Measurements from ENCODE around the gene PFN4. TPM values are rescaled to one million over a fixed set of nuclear protein-coding genes. Genes with fewer than 3 reads are reported as not detected.
"Not testable (repeated sequence)": the region's sequence is repeated elsewhere in the genome, so short reads cannot be mapped to it uniquely, and the experiment has no call there.

The PFN4 gene, protein sequence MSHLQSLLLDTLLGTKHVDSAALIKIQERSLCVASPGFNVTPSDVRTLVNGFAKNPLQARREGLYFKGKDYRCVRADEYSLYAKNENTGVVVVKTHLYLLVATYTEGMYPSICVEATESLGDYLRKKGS
- total RNA-seq, result 1.2 TPM

DNA sequence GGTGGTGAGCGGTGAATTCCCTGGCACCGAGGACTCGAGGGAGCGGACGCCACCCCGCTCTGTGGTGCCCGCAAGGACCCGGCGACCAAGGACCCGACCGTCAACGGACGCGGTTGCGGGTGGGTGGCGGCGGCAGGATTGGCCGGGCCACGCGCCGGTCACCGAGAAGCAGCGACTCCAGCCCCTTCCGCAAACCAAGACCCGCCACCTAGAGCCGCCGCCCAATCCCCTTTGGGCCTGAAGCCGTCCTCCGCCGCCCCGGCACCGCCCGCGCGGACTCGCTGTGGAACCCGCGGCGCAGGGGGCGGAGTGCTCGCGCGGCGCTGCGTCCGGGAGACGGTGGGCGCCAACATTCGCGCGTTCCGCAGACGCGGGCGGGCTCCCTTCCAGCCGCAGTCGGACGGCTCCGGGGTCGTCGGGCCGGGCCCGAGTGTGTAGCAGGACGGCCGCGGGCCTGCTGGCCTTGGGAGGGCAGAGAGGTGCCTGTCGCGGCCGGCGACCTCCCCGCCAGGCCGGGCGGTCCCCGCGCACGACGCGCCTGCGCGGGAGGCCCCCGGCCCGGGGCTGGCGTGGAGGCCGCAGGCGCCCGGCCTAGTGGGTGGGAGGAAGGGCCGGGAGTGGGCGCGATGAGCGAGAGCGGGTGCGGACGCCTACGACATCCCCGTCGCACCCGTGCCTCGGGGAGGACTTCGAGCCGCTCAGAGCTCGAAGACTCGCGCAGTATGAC lies at the start of gene PFN4, which contains the start of gene FAM228B:
PFN4 (minus strand) TSS at position 140 of the 727 bp plus-strand sequence. CDS start 799 bp downstream, outside the sequence.
FAM228B (plus strand) TSS at position 275 of the 727 bp plus-strand sequence. CDS start 893 bp downstream, outside the sequence.
- peak; percentile 90 for DNase-seq (ENCODE audit: low spot score)

DNA sequence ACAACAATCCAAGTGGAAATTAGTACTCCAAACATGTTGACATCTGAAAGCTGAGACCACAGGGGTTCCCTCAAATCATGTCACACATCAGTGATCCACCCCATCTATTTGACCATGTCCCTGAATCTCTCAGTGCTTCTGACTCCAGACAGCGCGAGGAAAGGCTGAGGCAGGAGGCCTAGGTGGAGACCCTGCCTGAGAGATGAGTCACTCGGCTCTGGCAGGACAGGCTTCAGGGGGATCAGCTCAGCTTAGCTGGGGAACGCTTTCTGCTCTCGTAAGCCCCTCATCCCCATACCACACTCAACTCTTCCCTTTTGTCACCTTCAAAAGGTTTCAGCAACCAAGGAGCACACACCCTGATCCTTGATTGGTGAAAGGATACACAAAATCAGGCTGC lies 45.9 kb upstream of the PFN4 start:
- no peak for DNase-seq (ENCODE audit: low spot score)

- no peak for DNase-seq (ENCODE audit: low spot score)
Observed at GRCh38 chr2:24164416-24164973, 41.4 kb upstream of the PFN4 start.

GRCh38 chr2:24163601-24164000 lies 40.5 kb upstream of the PFN4 start:
- no peak for DNase-seq (ENCODE audit: low spot score)

DNA sequence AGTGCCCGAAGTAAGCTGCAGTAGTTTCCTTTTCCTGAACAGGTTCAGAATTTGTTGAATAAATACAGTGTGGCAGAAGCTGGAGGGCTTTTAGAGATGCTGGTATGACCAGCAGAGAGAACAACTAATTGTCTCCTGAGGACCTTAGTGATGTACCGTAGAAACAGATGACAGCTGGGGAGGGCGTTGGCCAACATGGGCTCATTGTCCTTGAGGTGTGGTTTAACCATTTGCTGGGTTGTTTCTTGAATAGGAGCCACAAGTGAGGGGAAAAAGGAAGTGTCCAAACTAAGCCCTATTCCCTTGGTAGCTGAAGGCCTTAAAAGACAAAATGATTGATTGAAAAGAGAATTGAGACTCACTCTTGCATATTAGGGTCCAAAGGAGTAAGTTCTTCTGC lies 40.1 kb upstream of the PFN4 start:
- no peak for DNase-seq (ENCODE audit: low spot score)

DNA sequence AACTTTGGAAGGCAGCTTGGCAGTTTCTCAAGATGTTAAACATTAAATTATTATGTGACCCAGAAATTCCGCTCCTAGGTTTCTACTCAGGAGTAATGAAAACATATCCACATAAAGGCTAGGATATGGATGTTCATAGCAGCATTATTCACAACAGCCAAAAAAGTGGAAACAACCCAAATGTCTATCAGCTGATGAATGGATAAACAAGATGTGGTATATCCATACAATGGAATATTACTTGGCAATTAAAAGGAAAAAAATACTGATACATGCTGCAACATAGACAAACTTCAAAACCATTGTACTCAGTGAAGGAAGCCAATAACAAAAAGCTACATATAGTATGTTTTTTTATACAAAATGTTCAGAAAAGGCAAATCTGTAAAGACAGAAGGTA lies 39.4 kb upstream of the PFN4 start:
- no peak for DNase-seq (ENCODE audit: low spot score)

DNA sequence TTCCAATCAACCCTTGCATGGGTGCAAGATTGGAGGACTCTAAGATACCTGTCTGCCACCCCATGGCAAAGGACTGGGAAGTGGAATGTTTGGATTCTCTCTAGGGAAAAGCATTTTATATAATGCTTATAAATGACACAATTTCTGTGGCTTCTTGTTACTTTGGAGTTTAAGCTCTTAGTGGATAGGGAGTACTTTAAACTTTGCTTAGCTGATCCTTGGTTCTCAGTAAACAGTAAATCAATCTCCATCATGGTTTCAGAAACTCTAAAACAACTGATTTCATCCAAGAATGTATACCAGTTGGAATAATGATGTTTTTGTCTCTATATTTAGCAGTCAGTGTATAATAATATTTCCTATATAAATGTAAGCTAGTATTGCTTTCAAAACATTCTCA lies 37.6 kb upstream of the PFN4 start:
- no peak for DNase-seq (ENCODE audit: low spot score)

GRCh38 chr2:24159708-24160107 lies 36.6 kb upstream of the PFN4 start:
- DNase-seq (ENCODE audit: low spot score), result no peak

DNA sequence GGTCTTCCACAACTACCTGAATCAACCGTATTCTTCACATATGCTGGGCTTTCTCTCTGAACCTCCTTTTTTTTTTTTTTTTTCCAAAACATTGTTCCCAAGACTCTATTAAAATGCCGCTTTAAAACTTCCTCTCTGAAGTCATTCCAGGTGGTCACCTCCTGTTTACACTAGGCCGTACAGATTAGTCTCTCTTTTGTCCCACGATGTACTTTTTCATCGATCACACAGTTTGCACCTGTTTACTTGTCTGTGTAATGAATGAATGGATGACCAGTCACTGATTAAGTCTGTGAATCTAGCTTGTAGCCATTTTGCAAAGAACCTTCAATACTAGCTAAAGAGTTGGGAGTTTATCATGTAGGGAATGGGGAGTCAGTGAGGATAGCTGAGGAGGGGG lies 35.0 kb upstream of the PFN4 start:
- DNase-seq (ENCODE audit: low spot score), result no peak

DNA sequence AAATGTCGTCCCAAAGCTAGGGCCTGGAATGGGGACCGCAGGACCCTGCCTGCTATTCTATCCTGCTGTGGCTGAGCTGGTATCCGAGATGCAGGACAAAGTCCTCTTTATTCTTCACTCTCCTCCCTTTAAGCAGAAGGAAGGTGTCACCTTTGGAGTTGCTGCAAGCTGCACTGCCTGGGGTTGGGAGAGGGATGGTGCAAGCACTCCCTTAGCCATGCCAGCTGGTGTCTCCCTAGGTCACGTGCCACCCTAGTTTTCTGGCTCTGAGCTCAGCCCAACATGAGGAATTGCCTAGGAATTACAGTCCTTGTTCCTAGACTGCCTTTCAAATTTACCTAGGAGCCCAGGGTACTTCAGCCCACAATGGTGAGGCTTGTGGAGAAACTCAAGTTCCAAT lies 30.3 kb upstream of the PFN4 start:
- no peak for DNase-seq (ENCODE audit: low spot score)

GRCh38 chr2:24152413-24153197 lies 29.5 kb upstream of the PFN4 start:
- DNase-seq (ENCODE audit: low spot score), result no peak

GRCh38 chr2:24147364-24147763 lies 24.2 kb upstream of the PFN4 start:
- no peak for DNase-seq (ENCODE audit: low spot score)

DNA sequence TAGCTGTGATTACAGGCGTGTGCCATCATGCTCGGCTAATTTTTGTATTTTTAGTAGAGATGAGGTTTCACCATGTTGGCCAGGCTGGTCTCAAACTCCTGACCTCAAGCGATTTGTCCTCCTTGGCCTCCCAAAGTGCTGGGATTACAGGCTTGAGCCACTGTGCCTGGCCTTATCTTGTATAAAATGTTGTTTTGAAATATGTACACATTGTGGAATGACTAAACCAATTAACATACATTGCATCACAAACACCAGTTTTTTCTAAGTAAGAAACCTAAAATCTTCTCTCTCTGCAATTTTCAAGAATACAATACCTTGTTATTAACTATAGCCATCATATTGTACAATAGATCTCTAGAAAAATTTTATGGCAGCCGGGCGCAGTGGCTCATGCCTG lies 17.2 kb upstream of the PFN4 start:
- DNase-seq (ENCODE audit: low spot score), result not testable (repeated sequence)

GRCh38 chr2:24132543-24132942 lies 9.4 kb upstream of the PFN4 start:
- DNase-seq (ENCODE audit: low spot score), result no peak

GRCh38 chr2:24125956-24126355 lies 2.8 kb upstream of the PFN4 start:
- DNase-seq (ENCODE audit: low spot score), result no peak

DNA sequence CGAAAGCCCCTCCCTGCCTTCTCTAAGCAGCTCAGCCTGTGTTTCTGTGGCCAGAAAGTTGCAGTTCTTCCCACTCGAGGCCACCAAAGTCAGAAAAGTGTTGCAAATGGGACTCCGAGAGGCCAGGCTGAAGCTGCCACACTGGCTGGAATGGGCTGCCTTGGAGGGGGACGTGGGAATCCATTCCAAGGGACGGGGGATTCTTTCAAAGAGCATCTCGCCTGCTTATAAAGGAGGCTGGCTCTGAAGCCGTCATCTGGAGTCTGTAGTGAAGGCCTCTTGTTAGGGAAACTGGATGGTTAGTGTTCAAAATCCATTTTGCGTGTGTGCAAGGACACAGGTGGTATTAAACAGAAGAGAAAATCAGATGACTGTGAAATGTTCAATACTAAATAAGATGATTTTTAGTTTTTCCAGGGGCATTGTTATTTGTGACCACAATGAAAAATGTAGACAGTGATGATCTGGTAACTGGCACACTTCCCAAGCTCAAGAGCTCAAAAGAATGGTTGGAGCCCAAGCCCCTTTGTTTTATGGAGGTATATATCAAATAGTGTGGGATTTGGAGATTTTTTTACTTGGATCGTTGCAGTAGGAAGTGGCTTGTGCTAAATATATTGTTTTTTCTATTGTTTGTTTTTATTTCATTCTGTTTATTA lies 917 bp upstream of the PFN4 start:
- no peak for DNase-seq (ENCODE audit: low spot score)

GRCh38 chr2:24122366-24123194 lies 554 bp downstream of the PFN4 start:
- no peak for DNase-seq (ENCODE audit: low spot score)

DNA sequence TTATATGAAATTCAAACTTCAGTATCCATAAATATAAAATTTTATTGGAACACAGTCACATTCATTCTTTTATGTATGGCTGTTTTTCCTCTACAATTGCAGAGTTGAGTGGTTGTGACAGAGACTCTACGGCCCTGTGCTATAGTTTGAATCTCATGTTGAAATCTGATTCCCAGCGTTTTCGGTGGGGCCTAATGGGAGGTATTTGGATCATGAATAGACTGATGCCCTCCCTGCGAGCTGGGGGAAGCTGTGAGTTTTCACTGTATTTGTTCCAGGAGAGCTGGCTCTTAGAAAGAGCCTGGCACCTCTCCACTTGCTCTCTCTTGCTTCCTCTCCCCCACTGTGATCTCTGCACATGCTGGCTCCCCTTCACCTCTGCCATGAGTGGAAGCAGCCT lies 1.7 kb downstream of the PFN4 start:
- DNase-seq (ENCODE audit: low spot score), result no peak

- no peak for DNase-seq (ENCODE audit: low spot score)
Observed at GRCh38 chr2:24121066-24121465, 2.1 kb downstream of the PFN4 start.

DNA sequence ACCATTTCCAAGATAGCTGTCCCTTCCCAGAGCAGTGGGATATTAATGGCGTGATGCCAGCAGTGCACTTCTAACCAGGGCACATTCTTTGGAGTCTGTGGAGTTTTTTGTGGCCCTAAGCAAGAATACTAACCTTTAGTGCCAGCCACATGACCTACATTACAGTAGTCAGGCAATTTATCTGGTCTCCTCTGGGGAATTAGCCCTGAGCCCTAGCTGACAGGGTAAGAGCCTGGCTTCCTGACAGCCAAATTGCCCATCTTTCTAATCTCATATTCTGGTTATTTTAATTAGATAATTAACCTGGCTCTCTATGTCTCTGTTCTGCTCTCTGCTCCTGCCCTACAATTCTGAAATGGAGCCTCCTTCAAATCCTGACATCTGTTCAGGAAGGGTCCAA lies 5.2 kb downstream of the PFN4 start:
- DNase-seq (ENCODE audit: low spot score), result no peak

- DNase-seq (ENCODE audit: low spot score), result no peak
Observed at GRCh38 chr2:24115057-24115456, 8.1 kb downstream of the PFN4 start.
